ENCODE measurements around the gene ANAPC5. TPM values are rescaled to one million over a fixed set of nuclear protein-coding genes. Genes with fewer than 3 reads are reported as not detected.
"Not testable (repeated sequence)": the region's sequence is repeated elsewhere in the genome, so short reads cannot be mapped to it uniquely, and the experiment has no call there.

ANAPC5 gene
- total RNA-seq, 1 donor from 2014 or later, result 115 TPM

DNA sequence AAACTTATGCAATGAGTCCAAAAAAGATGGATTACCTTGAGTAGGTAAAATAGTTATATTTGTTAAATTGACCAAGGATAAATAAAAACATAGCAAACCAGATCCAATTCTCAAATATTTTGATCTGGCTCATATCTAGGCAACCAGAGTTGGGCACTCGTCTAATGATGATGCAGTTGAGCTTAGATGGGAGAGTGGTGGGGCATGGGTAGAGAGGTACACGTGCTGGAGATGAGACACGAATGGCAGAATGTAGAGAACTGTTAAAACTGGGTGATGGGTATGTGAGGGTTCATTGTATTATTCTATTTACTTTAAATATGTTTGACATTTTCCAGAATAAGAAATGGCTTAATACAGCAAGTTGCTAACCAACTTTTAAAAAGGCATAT, 40.1 kb upstream of the ANAPC5 start:
- TF ChIP-seq, protein P1, sequence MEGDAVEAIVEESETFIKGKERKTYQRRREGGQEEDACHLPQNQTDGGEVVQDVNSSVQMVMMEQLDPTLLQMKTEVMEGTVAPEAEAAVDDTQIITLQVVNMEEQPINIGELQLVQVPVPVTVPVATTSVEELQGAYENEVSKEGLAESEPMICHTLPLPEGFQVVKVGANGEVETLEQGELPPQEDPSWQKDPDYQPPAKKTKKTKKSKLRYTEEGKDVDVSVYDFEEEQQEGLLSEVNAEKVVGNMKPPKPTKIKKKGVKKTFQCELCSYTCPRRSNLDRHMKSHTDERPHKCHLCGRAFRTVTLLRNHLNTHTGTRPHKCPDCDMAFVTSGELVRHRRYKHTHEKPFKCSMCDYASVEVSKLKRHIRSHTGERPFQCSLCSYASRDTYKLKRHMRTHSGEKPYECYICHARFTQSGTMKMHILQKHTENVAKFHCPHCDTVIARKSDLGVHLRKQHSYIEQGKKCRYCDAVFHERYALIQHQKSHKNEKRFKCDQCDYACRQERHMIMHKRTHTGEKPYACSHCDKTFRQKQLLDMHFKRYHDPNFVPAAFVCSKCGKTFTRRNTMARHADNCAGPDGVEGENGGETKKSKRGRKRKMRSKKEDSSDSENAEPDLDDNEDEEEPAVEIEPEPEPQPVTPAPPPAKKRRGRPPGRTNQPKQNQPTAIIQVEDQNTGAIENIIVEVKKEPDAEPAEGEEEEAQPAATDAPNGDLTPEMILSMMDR (IDR thresholded peaks at IDR 0.05; ENCODE audit: insufficient read depth, low read length, severe bottlenecking), result no peak
- Histone ChIP-seq H3K36me3 (ENCODE audit: control insufficient read depth, insufficient read depth, low read length) (no peaks in the 10 kb centered on the region), H3K4me3 (ENCODE audit: low read depth, low read length) (no peak overlapping the region), H3K27me3 (ENCODE audit: control insufficient read depth, insufficient read depth, low read length) (no peaks in the 10 kb centered on the region)
- DNase-seq (ENCODE audit: low read depth), result no peak
- FAIRE-seq, result no peak

DNA sequence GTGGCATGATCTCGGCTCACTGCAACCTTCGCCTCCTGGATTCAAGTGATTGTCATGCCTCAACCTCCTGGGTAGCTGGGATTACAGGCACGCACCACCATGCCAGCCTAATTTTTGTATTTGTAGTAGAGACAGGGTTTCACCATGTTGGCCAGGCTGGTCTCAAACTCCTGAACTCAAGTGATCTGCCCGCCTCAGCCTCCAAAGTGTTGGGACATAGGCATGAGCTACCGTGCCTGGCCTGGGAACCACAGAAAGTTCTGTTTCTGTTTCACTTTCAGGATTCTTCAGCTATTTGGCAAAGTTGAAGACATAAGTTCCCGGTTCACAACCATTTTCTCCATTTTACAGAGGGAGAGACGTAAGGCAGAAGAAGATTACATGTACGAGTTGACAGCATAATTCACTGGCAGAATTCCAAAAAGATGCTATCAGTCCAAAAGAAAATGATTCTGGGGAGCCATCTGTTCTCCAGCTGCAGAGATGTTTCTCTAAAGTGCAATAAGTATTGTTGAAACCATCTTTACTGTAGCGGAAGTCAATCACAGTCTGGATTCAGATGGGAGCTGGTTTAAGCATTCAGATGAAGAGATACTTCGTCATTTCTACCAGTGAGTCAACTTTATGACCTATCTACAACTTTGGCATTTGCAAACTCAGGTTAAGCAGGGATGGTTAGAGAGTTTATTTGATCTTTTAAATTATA, 39.6 kb upstream of the ANAPC5 start:
- FAIRE-seq, result no peak
- Histone ChIP-seq H3K4me3 (ENCODE audit: low read depth, low read length) (no peak overlapping the region), H3K27me3 (ENCODE audit: control insufficient read depth, insufficient read depth, low read length) (no peaks in the 10 kb centered on the region), H3K36me3 (ENCODE audit: control insufficient read depth, insufficient read depth, low read length) (no peaks in the 10 kb centered on the region)
- DNase-seq (ENCODE audit: low read depth), result no peak
- TF ChIP-seq, protein P1 (IDR thresholded peaks at IDR 0.05; ENCODE audit: insufficient read depth, low read length, severe bottlenecking), result no peak

DNA sequence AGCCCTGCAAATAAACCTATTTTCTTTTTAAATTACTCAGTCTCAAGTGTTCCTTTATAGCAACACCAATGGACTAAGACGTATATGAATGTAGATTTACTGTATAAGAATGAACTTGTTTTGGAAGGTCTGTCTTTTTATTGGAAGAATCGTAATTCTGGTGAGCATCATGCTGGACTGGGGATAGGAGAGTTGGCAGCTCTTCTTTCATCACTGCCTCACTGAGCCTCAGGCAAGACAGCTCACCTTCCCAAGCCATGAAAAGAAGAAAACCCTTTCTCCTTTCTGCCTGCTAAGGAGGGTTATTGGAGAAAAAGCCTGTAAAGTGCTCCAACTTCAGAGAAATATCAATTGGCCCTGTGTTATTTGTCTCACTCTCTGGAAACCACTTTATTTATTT, 38.6 kb upstream of the ANAPC5 start:
- FAIRE-seq (no peak), DNase-seq (ENCODE audit: low read depth) (peak; percentile 96)
- H3K4me3 ChIP-seq (ENCODE audit: low read depth, low read length), result no peak overlapping the region
- TF ChIP-seq, protein P1 (IDR thresholded peaks at IDR 0.05; ENCODE audit: insufficient read depth, low read length, severe bottlenecking), result no peak
- no peaks in the 10 kb centered on the region for H3K36me3 ChIP-seq (ENCODE audit: control insufficient read depth, insufficient read depth, low read length)
- H3K27me3 ChIP-seq (ENCODE audit: control insufficient read depth, insufficient read depth, low read length), result no peaks in the 10 kb centered on the region

DNA sequence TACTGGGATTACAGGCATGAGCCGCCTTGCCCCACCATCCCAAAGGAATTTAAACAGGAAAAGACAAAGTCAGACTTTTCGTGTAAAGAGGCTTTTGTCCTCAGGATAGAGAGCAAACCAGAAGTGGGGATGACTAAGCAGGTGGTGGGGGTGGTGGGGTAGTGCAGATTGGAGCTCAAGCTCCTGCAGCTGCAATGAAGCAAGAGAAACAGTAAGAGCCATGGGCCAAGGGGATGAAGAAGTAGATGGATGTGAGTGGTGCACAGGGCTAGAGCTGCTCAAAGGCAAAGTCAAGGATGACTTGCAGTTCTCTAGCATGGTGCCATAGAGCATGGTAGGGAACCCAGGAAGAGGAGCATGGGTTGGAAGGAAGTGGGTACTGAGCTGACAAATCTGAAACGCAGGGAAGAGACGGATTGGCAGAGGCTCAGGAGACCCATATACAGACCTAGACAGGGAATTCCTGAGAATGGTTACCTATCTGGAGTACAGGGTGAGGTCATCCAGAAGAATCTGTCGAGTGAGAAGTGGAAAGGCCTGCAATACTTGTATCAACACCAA, 36.3 kb upstream of the ANAPC5 start:
- FAIRE-seq (no peak), DNase-seq (ENCODE audit: low read depth) (peak; percentile 89)
- Histone ChIP-seq H3K27me3 (ENCODE audit: control insufficient read depth, insufficient read depth, low read length) (no peaks in the 10 kb centered on the region), H3K36me3 (ENCODE audit: control insufficient read depth, insufficient read depth, low read length) (no peaks in the 10 kb centered on the region), H3K4me3 (ENCODE audit: low read depth, low read length) (no peak overlapping the region)
- TF ChIP-seq, protein P1 (IDR thresholded peaks at IDR 0.05; ENCODE audit: insufficient read depth, low read length, severe bottlenecking), result no peak

DNA sequence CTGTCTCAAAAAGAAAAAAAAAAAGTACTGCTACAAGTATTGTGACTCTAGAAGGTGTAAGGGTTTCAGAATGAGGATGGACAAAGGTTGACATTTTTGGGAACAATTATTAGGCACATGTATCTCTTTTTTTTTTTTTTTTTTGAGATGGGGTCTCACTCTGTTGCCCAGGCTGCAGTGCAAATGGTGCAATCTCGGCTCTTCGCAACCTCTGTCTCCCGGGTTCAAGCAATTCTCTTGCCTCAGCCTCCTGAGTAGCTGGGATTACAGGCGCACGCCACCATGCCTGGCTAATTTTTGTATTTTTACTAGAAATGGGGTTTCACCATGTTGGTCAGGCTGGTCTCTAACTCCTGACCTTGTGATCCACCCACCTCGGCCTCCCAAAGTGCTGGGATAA, 32.7 kb upstream of the ANAPC5 start:
- not testable (repeated sequence) for DNase-seq (ENCODE audit: low read depth); H3K27me3 ChIP-seq (ENCODE audit: control insufficient read depth, insufficient read depth, low read length); FAIRE-seq; H3K36me3 ChIP-seq (ENCODE audit: control insufficient read depth, insufficient read depth, low read length); H3K4me3 ChIP-seq (ENCODE audit: low read depth, low read length)

DNA sequence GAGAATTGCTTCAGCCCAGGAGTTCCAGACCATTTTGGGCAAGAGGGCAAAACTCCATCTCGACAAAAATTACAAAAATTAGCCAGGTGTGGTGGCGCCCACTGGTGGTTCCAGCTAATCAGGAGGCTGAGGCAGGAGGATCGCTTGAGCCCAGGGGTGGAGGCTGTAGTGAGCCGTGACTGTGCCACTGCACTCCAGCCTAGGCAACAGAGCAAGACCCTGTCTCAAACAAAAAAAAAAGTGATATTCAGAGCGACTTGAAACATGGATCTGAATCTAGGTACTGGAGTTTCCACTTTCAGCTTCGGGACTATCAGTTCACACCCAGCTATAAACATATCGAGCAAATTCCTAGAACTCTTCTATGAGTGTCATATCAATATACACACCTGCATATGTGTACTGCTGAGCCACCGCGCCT, 31.4 kb upstream of the ANAPC5 start:
- no peak for FAIRE-seq

More for the DNA sequence above, 31.4 kb upstream of the ANAPC5 start:
- Histone ChIP-seq H3K27me3 (ENCODE audit: control insufficient read depth, insufficient read depth, low read length) (no peaks in the 10 kb centered on the region), H3K36me3 (ENCODE audit: control insufficient read depth, insufficient read depth, low read length) (no peaks in the 10 kb centered on the region), H3K4me3 (ENCODE audit: low read depth, low read length) (no peak overlapping the region)
- DNase-seq (ENCODE audit: low read depth), result no peak
- TF ChIP-seq, protein P1 (IDR thresholded peaks at IDR 0.05; ENCODE audit: insufficient read depth, low read length, severe bottlenecking), result no peak
